Stimulated activated naive CD8-positive, alpha-beta T cell treated with anti-CD3 and anti-CD28 coated beads, Interleukin-15, amount 100 ng/mL, for 72 hours (primary cell): ENCODE data around the gene ABCG2.
A peak's percentile ranks its signal among the peaks of the same experiment; 100 is the strongest.
"Not testable (repeated sequence)": the region's sequence is repeated elsewhere in the genome, so short reads cannot be mapped to it uniquely, and the experiment has no call there.

ENCODE experiments used
- ATAC-seq: fragments of 150-1000 bp; cut with Tn5 transposase; 2 replicates; pipeline ENCODE4 v1.10.0; 2021; ENCODE audit warnings: mild to moderate bottlenecking, moderate library complexity
- DNase-seq, 2 donors: peaks; one replicate each; pipeline ENCODE4 v3.0.0; 2021 to 2022
- H3K27ac Mint-ChIP-seq, 2 donors: one replicate each; pipeline ENCODE4 v1.8.0; 2022; ENCODE audit warnings: mild to moderate bottlenecking in 2 of 2, mixed read lengths in 2 of 2, moderate library complexity in 2 of 2
- H3K27me3 Mint-ChIP-seq: one replicate; pipeline ENCODE4 v1.8.0; 2022; ENCODE audit warnings: mixed read lengths
- H3K4me1 Mint-ChIP-seq: one replicate; pipeline ENCODE4 v1.8.0; 2022; ENCODE audit warnings: mild to moderate bottlenecking, mixed read lengths
- H3K4me3 Mint-ChIP-seq, 2 donors: one replicate each; pipeline ENCODE4 v1.8.0; 2022; ENCODE audit warnings: mild to moderate bottlenecking in 2 of 2, mixed read lengths in 2 of 2, moderate library complexity in 1 of 2
- H3K9me3 Mint-ChIP-seq, 2 donors: one replicate each; pipeline ENCODE4 v1.8.0; 2022; ENCODE audit warnings: mixed read lengths in 2 of 2

ABCG2 gene

DNA sequence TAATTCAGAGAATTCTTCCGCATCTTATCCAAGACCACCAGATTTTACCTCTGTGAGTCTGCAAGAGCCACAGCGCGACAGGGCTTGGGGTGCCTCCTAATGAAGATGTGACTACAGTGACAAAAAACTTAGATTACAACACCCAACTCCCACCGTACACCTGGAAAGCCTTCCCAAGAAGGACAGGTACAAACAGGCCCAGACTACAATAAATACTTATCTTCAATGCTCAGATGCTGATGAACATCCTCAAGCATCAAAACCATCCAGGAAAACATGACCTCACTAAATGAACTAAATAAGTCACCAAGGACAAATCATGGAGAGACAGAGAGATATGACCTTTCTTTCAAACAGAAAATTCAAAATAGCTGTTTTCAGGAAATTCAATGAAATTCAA, 20.8 kb upstream of the ABCG2 start:
- Mint-ChIP-seq H3K9me3 (peaks cover 4 to 23% of the 10 kb centered on the region in 2 donors), H3K4me3 (no peak overlapping the region), H3K27me3 (peaks cover 7% of the 10 kb centered on the region), H3K27ac (no peak overlapping the region), H3K4me1 (peaks cover 11% of the 10 kb centered on the region)
- ATAC-seq (no peak), DNase-seq (no peak)

DNA sequence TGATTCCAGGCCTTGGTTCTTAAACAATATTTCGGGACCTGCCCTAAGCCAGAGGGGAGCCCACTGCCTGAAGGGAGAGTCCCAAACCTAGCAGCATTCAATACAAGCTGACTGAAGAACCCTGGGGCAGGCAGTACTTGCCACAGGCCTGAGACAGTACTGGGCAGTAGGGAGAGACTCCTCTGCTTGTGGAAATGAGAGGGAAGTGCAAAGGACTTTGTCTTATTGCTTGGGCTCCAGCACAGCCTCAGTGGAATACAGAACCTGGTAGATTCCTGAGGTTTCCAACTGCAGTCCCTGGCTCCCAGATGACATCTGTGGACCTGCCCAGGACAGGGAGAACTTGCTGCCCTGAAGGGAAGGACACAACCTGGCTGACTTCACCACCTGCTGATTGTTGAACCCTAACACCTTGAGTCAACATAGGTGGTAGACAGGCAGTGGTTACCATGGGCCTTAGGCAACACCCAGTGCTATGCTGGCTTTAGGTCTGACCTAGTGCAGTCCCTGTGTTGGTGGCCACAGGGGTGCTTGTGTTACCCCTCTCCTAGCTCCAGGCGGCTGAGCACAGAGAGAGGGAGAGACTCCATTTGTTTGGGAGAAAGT, 20.3 kb upstream of the ABCG2 start:
- Mint-ChIP-seq H3K9me3 (peaks cover 4 to 23% of the 10 kb centered on the region in 2 donors), H3K27ac (no peak overlapping the region)

DNA sequence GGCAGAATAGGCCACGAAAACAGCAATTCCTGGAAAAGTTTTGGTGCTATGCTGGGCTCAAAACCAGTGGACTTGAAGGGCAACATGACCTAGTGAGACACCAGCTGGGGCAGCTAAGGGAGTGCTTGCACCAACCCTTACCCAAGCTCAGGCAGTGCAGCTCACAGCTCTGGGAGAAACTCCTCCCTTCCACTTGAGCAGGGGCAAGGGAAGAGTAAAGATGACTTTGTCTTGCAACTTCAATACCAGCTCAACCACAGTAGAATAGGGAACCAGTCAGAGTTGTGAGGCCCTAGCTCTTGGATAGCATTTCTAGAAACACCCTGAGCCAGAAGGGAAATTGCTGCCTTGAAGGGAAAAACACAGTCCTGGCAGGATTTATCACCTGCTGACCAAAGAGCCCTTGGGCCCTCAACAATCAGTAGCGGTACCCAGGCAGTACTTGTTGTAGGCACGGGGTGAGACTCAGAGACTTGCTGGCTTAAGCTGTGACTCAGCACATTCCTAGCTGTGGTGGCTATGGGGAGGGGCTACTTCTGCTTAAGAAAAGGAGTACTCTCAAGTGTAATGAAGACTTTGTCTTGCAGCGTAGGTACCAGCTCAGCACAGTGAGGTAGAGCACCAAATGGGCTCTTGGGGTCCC, 19.7 kb upstream of the ABCG2 start:
- Mint-ChIP-seq H3K27ac (no peak overlapping the region), H3K27me3 (peaks cover 7% of the 10 kb centered on the region), H3K4me3 (no peak overlapping the region), H3K9me3 (peaks cover 4 to 23% of the 10 kb centered on the region in 2 donors), H3K4me1 (peaks cover 8% of the 10 kb centered on the region)
- ATAC-seq (no peak), DNase-seq (no peak)

More for the DNA sequence above, 20.3 kb upstream of the ABCG2 start:
- Mint-ChIP-seq H3K4me3 (no peak overlapping the region), H3K27me3 (peaks cover 7% of the 10 kb centered on the region), H3K4me1 (peaks cover 11% of the 10 kb centered on the region)
- DNase-seq (no peak), ATAC-seq (no peak)

DNA sequence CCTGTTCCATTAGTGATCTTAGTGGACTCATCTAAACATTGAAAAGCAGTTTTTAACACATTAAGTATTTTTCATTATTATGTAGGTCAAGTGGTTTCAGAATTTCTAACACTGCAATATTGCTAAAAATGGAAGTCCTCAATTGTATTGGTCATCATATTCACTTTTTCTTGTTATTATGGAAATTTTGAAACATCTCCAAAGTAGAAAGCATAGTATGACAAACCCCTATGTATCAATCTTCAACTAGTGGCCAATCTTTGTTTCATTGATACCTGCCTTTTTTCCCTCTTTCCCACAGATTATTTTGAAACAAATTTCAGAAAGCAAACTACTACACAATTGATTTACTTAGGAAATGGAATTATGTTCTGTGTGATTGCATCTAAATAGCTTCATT, 14.5 kb upstream of the ABCG2 start:
- Mint-ChIP-seq H3K4me3 (no peak overlapping the region), H3K9me3 (no peaks in the 10 kb centered on the region), H3K4me1 (no peaks in the 10 kb centered on the region), H3K27ac (no peak overlapping the region), H3K27me3 (no peaks in the 10 kb centered on the region)
- ATAC-seq (no peak), DNase-seq (no peak)

DNA sequence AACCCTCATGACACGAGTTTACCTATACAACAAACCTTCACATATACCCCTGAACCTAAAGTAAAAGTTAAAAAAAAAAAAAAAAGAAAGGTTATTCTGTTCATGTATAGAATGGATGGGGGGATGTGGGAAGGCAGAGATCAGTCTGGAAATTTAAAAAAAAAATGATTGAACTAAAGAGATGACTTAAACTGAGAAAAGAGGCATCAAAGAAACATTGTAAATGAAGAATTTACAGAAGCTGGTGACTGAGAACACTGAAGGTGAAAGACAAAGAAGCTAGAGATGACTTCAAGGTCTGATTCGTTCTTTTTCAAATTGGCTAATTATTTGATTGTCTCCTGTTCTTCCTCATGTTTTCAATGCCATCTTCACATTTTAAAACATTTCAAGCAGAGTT, 12.8 kb upstream of the ABCG2 start:
- no peak for DNase-seq
- H3K27me3 Mint-ChIP-seq = no peaks in the 10 kb centered on the region
- H3K4me1 Mint-ChIP-seq = no peaks in the 10 kb centered on the region
- no peak for ATAC-seq
- H3K4me3 Mint-ChIP-seq = no peak overlapping the region
- H3K27ac Mint-ChIP-seq = no peak overlapping the region
- no peaks in the 10 kb centered on the region for H3K9me3 Mint-ChIP-seq

DNA sequence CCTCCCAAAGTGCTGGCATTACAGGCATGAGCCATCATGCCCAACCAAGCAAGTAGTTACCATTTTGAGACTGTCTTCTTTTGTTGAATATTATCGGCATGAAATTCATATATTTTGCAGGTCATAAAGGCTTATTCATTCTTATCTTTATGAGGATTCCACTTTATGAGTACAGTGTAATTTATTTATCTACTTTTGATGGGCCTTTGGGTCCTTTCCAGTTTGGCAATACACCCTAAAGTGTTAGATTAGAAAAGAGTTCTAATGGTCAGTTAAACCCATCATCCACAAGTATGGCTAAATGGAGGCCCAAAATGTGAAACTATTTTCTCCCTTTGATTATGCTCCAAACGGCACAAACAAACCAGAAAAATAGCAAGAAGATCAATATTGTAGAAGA, 10.9 kb upstream of the ABCG2 start:
- H3K27ac Mint-ChIP-seq = peak overlapping the region in 1 of 2 donors; percentile 14
- no peak for ATAC-seq

DNA sequence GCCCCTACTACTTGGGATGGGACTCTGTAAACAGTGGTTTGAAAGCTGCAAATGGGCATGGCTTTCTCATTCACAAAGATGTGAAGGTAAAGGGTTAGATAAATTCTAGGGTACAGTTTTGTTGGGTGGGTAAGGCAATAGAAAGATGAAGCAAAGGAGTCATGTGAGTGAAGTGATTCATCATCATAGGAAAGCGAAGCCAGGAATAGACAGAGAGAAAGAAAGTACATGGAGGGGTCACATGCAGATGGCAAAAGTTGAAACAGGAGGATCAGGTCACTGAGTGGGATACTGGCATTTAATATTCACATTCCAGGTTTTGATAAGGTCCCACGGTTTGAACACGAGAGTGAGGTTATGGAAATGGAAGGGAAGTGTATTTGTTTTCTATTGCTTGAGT, 8.2 kb upstream of the ABCG2 start:
- Mint-ChIP-seq H3K4me1 (no peaks in the 10 kb centered on the region), H3K27me3 (peaks cover 8% of the 10 kb centered on the region), H3K4me3 (no peak overlapping the region), H3K27ac (no peak overlapping the region), H3K9me3 (peaks cover 0 to 8% of the 10 kb centered on the region in 2 donors)
- ATAC-seq (no peak), DNase-seq (no peak)

More for the DNA sequence above, 10.9 kb upstream of the ABCG2 start:
- H3K4me3 Mint-ChIP-seq = no peak overlapping the region
- no peak for DNase-seq
- H3K9me3 Mint-ChIP-seq = no peaks in the 10 kb centered on the region
- no peaks in the 10 kb centered on the region for H3K4me1 Mint-ChIP-seq
- no peaks in the 10 kb centered on the region for H3K27me3 Mint-ChIP-seq

DNA sequence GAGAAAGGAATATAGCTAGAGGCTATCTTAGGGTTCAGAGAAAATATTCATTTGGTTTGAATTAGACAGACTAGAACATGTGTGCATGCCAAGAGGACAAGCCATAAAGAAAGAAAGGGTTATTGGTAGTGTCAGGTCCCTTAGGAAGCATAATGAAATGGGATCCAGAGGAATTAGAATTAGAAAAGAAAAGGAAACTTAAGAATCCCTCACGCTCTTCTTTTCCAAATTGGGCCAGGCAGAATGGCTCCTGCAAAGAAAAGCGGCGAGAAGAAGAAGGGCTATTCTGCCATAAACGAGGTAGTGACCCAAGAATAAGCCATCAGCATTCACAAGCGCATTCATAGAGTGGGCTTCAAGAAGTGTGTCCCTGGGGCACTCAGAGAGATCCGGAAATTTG, 4.9 kb upstream of the ABCG2 start:
- ATAC-seq (no peak), DNase-seq (no peak)
- Mint-ChIP-seq H3K9me3 (peaks cover 0 to 8% of the 10 kb centered on the region in 2 donors), H3K27me3 (peaks cover 10% of the 10 kb centered on the region), H3K4me1 (peaks cover 7% of the 10 kb centered on the region), H3K4me3 (no peak overlapping the region), H3K27ac (no peak overlapping the region)

DNA sequence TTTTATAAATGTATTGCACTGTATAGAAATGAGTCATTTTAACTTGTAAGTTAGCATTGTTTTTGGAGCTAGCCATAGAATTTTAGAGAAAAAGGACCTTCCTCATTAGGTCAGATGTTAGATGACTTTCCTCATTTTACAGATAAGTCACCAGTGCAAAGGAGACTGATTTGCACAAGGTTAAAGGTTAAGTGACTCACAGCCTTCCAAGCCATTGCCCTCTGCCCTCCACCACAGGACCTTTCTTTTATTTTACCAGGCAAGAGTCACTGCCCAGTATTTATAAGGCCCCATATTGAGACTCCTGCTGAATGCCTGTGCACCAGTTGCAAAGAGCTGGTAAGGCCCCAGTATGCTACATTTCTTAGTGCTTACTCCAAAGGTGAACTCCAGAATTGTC, 4.2 kb upstream of the ABCG2 start:
- DNase-seq (no peak), ATAC-seq (no peak)
- Mint-ChIP-seq H3K4me3 (no peak overlapping the region), H3K27ac (no peak overlapping the region), H3K9me3 (peaks cover 0 to 8% of the 10 kb centered on the region in 2 donors), H3K4me1 (peaks cover 14% of the 10 kb centered on the region), H3K27me3 (peaks cover 17% of the 10 kb centered on the region)

DNA sequence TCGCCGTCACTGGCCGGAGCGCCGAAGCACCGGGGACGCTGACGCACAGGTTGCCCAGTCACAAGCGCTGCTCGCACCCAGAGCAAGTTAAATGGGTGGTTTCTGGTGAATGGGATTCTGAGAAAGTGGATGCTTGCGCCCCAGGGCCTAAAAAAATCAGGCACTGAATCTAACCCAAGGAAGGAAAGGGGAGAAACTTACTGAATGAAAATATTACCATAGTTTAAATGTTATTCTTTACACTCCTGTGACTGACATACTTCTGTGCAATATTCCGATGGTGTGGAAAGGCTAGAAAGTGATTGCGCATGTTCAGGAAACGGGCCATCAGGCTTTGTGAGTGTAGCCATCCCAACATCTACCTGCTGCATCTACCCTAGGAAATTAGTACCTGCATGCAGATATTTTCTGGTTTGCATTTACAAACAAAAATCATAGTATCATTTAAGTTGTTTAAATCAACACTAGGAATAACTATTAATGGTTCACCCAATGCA, 838 bp upstream of the ABCG2 start:
- DNase-seq = no peak
- Mint-ChIP-seq H3K27me3 (peaks cover 27% of the 10 kb centered on the region), H3K27ac (no peak overlapping the region), H3K9me3 (peaks cover 0 to 8% of the 10 kb centered on the region in 2 donors), H3K4me1 (peaks cover 16% of the 10 kb centered on the region), H3K4me3 (peak overlapping the region; percentile 79 to 83)
- peak; percentile 16 for ATAC-seq

DNA sequence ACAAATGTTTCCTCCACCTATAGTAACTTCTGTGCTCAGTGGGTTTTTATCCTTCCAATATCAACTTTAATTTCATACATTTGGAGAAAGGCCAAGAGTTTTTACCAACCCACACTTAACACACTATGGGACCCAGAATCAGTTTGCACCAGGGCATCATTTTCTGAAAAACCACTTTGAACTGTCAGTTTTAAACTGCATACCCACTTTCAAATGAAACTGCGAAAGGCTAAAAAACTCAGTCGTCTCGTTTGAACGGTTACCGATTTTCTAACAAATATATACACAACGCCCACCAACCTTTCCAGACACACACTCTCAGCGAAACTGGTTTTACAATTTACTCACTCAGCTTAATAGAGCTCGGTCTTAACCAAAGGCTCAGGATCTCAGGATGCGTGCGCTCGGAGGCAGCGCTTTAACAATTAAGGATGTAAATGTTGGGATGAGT, 376 bp downstream of the ABCG2 start:
- H3K4me1 Mint-ChIP-seq = peaks cover 16% of the 10 kb centered on the region
- peak; percentile 81 for ATAC-seq
- no peak overlapping the region for H3K27ac Mint-ChIP-seq
- DNase-seq = peak in 1 of 2 donors; percentile 35
- peak overlapping the region; percentile 70 to 83 for H3K4me3 Mint-ChIP-seq
- peaks cover 21% of the 10 kb centered on the region for H3K27me3 Mint-ChIP-seq
- peaks cover 0 to 2% of the 10 kb centered on the region in 2 donors for H3K9me3 Mint-ChIP-seq

DNA sequence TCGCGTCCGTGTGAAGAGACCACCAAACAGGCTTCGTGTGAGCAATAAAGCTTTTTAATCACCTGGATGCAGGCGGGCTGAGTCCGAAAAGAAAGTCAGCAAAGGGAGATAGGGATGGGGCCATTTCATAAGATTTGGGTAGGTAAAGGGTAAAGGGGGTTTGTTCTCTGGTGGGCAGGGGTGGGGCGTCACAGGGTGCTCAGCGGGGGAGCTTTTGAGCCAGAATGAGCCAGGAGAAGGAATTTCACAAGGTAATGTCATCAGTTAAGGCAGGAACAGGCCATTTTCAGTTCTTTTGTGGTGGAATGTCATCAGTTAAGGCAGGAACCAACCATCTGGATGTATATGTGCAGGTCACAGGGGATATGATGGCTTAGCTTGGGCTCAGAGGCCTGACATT, 6.1 kb downstream of the ABCG2 start:
- not testable (repeated sequence) for H3K9me3 Mint-ChIP-seq, H3K27ac Mint-ChIP-seq, H3K4me1 Mint-ChIP-seq, DNase-seq, ATAC-seq, H3K4me3 Mint-ChIP-seq, H3K27me3 Mint-ChIP-seq

DNA sequence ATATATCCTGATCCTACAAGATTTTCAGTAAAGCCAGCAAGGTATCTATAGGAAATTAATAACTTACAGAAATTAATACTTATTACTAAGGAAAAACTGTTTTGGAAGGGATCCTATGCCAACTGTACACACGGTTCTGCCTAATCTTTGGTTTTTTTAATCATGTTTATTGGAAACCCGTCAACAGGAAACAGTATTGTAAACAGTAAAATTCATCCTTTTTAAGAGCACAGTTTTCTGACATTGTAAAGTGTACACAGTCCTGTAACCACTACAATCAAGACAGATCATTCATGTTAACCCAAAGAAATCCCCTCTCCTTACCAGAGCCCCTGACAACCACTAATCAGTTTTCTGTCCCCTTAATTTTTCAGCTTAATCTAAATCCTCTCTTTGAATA, 9.9 kb downstream of the ABCG2 start:
- Mint-ChIP-seq H3K4me1 (no peaks in the 10 kb centered on the region), H3K9me3 (no peaks in the 10 kb centered on the region), H3K4me3 (no peak overlapping the region), H3K27me3 (no peaks in the 10 kb centered on the region), H3K27ac (no peak overlapping the region)
- ATAC-seq = no peak
- DNase-seq = no peak

DNA sequence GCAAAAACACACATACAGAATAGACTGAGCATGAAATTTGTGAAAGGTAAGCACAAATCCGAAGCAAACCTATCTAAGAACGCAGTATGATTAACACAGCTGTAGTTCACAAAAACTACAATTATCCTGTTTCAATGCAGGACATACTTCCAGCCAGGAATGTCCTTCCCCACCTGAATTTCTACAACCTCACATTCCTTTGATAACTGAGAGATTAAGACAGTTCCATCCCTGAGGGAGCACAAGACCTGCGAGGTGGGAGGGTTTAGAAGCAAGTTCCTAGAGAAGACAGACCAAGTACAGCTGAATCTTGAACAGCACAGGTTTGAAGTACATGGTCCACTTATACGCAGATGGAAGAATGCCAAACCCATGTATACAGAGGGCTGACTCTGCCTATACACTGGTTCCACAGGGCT, 10.6 kb downstream of the ABCG2 start:
- no peaks in the 10 kb centered on the region for H3K9me3 Mint-ChIP-seq
- ATAC-seq = no peak
- no peaks in the 10 kb centered on the region for H3K27me3 Mint-ChIP-seq
- DNase-seq = no peak
- H3K27ac Mint-ChIP-seq = no peak overlapping the region
- no peaks in the 10 kb centered on the region for H3K4me1 Mint-ChIP-seq
- no peak overlapping the region for H3K4me3 Mint-ChIP-seq

DNA sequence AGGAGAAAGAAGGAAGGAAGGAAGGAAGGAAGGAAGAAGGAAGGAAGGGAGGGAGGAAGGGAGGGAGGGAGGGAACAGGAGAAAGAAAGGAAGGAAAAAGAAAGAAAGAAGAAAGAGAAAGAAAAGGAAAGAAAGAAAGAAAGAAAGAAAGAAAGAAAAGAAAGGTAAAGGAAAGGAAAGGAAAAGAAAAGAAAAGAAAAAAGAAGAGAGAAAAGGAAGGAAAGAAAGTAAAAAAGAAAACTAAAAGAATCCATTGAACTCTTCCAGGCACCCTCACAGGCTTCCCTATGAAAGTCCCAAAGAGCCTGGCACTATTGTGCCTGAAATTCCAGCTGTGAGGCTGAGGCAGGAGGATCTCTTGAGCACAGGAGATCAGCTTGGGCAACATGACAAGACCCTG, 11.5 kb downstream of the ABCG2 start:
- no peaks in the 10 kb centered on the region for H3K4me1 Mint-ChIP-seq
- DNase-seq (no peak), ATAC-seq (no peak)
- no peaks in the 10 kb centered on the region for H3K27me3 Mint-ChIP-seq
- no peaks in the 10 kb centered on the region for H3K9me3 Mint-ChIP-seq
- H3K27ac Mint-ChIP-seq = peak overlapping the region in 1 of 2 donors; percentile 54
- H3K4me3 Mint-ChIP-seq = no peak overlapping the region

DNA sequence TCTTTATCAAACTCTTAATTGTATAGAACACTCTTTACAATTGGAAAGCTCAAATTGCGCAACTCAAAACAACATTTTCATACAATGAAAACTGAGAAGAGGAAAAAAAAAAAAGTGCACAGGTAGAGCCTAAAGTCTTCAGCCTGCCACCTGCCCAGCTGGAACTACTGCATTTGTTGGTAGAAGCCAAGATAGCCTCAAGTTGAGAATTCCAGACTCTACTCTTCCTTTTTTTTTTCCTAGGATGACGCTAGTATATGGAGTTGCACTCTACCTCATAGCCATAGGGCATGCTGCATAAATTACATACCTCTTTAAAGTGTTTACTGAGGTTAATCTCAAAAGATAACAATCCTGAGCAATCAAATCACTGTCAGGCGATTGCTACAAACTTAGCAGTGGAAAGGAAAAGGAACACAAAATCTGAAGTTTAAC, 13.6 kb downstream of the ABCG2 start:
- H3K27ac Mint-ChIP-seq = no peak overlapping the region
- no peaks in the 10 kb centered on the region for H3K4me1 Mint-ChIP-seq
- no peaks in the 10 kb centered on the region for H3K9me3 Mint-ChIP-seq
- ATAC-seq = no peak
- H3K4me3 Mint-ChIP-seq = no peak overlapping the region
- H3K27me3 Mint-ChIP-seq = no peaks in the 10 kb centered on the region
- DNase-seq = no peak
